Neutrophil (primary cell): ENCODE data around the gene DHX29.

Experiments used
- H3K27ac ChIP-seq: fragments of 200-600 bp; sonication (generic); 2 replicates; pipeline ENCODE4 v1.5.1; 2016; ENCODE audit warnings: mild to moderate bottlenecking, moderate library complexity
- H3K27me3 ChIP-seq: fragments of 200-600 bp; sonication (generic); 2 replicates; pipeline ENCODE4 v1.6.0; 2016; ENCODE audit warnings: mild to moderate bottlenecking
- H3K36me3 ChIP-seq: fragments of 200-600 bp; sonication (generic); 2 replicates; pipeline ENCODE4 v1.5.1; 2017
- H3K4me1 ChIP-seq, 2 experiments: fragments of 200-600 bp in 1 of 2; sonication (generic) in 1 of 2; 1 replicate in 1 of 2; 2 replicates in 1 of 2; pipeline versions ENCODE4 v1.5.1 to v1.6.1; 2013 to 2016; ENCODE audit warnings: low read depth in 1 of 2, low read length in 1 of 2, mild to moderate bottlenecking in 1 of 2, moderate library complexity in 1 of 2; ENCODE audit not compliant: control insufficient read depth in 1 of 2, insufficient read depth in 1 of 2
- H3K4me3 ChIP-seq, 2 experiments: fragments of 200-600 bp in 1 of 2; sonication (generic) in 1 of 2; 1 replicate in 1 of 2; 2 replicates in 1 of 2; pipeline ENCODE4 v1.5.1; 2013 to 2016; ENCODE audit warnings: low read depth in 1 of 2, low read length in 1 of 2, mild to moderate bottlenecking in 1 of 2, moderate library complexity in 1 of 2
- H3K9me3 ChIP-seq: fragments of 200-600 bp; sonication (generic); 2 replicates; pipeline ENCODE4 v1.5.1; 2016
- TF ChIP-seq, protein P1 (sequence below): fragments of 200-600 bp; sonication (generic); IDR thresholded peaks from 2 replicates; pipeline ENCODE4 v1.5.1; 2016; ENCODE audit warnings: antibody characterized with exemption

DHX29 gene

DNA sequence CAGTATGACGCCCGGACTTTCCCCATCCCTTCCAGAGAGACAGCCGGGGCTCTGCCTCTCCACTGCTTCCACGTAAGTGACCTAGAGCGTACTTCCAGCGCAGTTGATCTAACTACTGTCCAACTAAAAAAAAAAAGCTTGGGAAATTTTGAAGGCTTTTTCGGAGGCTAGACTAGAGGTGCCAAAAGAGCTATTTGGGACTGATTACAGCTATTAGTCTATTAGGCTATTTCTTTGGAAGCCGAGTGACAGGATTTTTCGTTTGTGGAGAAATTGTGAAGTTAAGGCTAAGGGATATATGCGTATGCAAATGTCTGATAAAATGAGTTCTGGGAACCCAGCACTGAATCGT is 75.6 kb downstream of the DHX29 start:
- Histone ChIP-seq H3K36me3 (no peaks in the 10 kb centered on the region), H3K4me3 (no peak overlapping the region), H3K4me1 (peaks cover 25 to 41% of the 10 kb centered on the region in 2 experiments), H3K27me3 (peaks cover 100% of the 10 kb centered on the region), H3K9me3 (no peaks in the 10 kb centered on the region), H3K27ac (no peak overlapping the region)
- TF ChIP-seq, protein P1, sequence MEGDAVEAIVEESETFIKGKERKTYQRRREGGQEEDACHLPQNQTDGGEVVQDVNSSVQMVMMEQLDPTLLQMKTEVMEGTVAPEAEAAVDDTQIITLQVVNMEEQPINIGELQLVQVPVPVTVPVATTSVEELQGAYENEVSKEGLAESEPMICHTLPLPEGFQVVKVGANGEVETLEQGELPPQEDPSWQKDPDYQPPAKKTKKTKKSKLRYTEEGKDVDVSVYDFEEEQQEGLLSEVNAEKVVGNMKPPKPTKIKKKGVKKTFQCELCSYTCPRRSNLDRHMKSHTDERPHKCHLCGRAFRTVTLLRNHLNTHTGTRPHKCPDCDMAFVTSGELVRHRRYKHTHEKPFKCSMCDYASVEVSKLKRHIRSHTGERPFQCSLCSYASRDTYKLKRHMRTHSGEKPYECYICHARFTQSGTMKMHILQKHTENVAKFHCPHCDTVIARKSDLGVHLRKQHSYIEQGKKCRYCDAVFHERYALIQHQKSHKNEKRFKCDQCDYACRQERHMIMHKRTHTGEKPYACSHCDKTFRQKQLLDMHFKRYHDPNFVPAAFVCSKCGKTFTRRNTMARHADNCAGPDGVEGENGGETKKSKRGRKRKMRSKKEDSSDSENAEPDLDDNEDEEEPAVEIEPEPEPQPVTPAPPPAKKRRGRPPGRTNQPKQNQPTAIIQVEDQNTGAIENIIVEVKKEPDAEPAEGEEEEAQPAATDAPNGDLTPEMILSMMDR: no peak

DNA sequence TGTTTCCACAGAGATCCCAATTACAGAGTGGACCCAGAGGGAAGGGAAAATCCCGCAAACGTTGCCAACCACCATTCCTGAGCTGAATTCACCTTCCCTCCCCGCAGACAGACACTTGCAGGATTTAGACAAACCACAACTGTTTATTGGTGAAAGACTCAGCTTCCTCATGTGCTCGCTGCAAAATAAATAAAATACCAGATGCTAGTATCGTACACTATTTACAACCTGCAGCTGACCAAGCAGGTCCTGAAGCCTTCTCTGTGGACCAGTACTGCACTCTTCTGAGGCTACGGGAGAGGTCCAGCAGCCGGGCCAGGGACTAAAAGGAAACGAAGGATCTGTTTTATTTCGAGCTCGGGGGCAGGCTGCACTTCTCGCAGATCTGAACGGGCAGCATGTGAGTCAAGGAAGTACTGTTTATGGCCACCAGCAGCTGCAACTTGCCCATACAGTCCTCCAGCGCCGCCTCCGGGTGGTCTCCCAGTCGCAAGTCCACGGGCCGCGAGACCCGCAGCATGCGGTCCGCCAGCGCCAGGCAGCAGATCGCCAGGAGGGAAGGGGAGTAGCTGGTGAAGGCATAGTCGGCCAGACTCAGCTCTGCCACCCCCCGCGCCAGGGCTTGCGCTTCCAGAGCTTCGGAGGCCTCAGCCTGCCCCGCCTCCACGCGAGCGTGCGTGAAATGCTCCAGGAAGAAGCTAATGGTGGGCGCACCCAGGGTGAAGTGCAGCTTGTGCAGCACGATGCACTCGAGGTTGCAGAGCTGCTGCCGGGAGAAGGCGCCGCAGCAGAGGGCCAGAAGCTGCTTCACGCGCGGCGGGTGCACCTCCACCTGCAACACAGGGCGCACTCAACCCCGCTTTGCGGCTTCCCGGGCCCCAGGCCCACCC is 76.2 kb downstream of the DHX29 start:
- Histone ChIP-seq H3K36me3 (no peaks in the 10 kb centered on the region), H3K27ac (no peak overlapping the region), H3K4me1 (peaks cover 28 to 47% of the 10 kb centered on the region in 2 experiments), H3K9me3 (no peaks in the 10 kb centered on the region), H3K4me3 (no peak overlapping the region), H3K27me3 (peaks cover 100% of the 10 kb centered on the region)
- TF ChIP-seq, protein P1: no peak

DNA sequence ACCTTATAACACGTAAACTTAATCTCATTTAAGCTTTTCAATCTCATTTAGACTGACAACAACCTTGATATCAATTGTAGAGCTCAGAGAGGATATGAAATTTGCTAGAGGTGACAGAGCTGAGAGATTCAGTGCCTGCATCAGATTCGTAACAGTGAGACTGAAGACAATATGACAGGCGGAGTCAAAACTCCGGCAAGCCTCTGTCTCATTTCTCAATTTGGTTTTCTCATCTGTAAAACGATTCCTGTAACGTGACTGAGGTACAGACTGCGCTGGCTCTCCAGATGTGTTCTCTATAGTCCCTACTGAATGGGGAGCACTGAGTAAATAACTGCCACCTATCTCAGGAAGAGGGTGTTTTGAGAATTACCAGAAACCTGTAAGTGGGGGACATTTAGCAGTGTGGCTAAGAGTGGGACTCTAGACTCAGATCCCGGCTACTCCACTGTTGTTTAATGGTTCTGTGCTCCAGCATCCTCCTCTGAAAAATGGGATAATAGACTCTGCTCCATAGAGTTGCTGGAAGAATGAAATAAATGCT is 77.3 kb downstream of the DHX29 start:
- Histone ChIP-seq H3K4me1 (peaks cover 28 to 48% of the 10 kb centered on the region in 2 experiments), H3K27me3 (peaks cover 100% of the 10 kb centered on the region), H3K27ac (no peak overlapping the region), H3K9me3 (no peaks in the 10 kb centered on the region), H3K4me3 (no peak overlapping the region), H3K36me3 (no peaks in the 10 kb centered on the region)
- TF ChIP-seq, protein P1: no peak

DNA sequence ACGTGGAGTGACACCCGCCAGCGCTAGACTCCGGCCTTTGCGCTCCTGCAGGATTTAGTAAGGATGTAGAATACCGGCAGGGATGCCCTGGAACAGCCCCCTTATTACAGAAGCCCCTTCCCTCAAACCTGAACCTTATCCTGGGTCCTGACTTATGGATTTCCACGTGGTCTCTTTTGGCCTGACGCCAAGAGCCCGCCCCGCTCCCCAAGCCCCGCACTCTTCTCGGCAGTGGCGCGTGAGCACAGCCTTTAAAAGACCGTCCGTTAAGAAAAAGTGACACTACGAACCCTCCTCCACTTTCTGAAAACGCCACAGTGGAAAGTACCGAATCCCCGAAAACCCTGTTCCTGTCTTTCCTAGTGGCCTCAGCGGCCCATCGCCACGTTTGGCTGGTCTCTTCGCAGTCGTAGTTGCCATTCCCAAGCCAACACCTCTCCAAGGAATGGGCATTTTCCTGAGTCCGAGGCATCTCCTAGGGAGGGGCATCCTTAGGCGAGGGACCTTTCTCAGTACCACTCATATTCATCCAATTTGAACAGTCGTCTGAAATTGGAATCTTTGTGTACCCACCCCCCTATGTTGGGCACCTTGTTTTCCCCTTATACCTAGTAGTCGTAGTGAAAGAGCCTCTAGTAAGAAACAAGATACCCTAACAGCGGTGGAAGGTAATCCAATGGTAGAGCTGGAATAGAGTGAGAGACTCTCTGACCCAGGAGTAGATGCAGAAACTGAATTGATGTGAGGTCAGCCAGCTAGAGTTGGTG is 79.6 kb downstream of the DHX29 start:
- H3K9me3 ChIP-seq: no peaks in the 10 kb centered on the region
- no peaks in the 10 kb centered on the region for H3K36me3 ChIP-seq
- no peak overlapping the region for H3K27ac ChIP-seq
- peaks cover 15 to 40% of the 10 kb centered on the region in 2 experiments for H3K4me1 ChIP-seq
- TF ChIP-seq, protein P1: no peak
- H3K27me3 ChIP-seq: peaks cover 100% of the 10 kb centered on the region
- no peak overlapping the region for H3K4me3 ChIP-seq

GRCh38 chr5:55226934-55227663 is 80.4 kb downstream of the DHX29 start, which contains the start of gene MCIDAS:
Gene MCIDAS (minus strand): TSS chr5:55227315. CDS start chr5:55227138, 177 bp downstream.
- Histone ChIP-seq H3K36me3 (no peaks in the 10 kb centered on the region), H3K4me1 (peaks cover 8 to 32% of the 10 kb centered on the region in 2 experiments), H3K27ac (no peak within 1 kb of the TSS), H3K4me3 (peak within 1 kb of the TSS in 1 of 2 experiments; percentile 1), H3K9me3 (peaks cover 1% of the 10 kb centered on the region), H3K27me3 (peaks cover 100% of the 10 kb centered on the region)
- TF ChIP-seq, protein P1: no peak
